ENCODE results near the gene CDC37L1.

- TF ChIP-seq YY1 (IDR thresholded peaks at IDR 0.05; ENCODE audit: low read depth) (no peak), CTCF (IDR thresholded peaks at IDR 0.05) (no peak), REST (IDR thresholded peaks at IDR 0.05; ENCODE audit: low read depth, low read length) (no peak), TAF1 (IDR thresholded peaks at IDR 0.05; ENCODE audit: borderline replicate concordance, low read depth, low read length) (no peak)
These were observed 4.6 kb upstream of the CDC37L1 start for GRCh38 chr9:4674783-4675182.
